Stimulated activated CD4-positive, alpha-beta T cell treated with anti-CD3 and anti-CD28 coated beads, TNF-alpha, amount 100 ng/mL, for 4 hours (primary cell): ENCODE results near the gene TAGLN3.

Experiments used
- DNase-seq, 3 experiments: peaks; one replicate each; pipeline ENCODE4 v3.0.0-alpha.2; 2020; ENCODE audit warnings: low read depth in 3 of 3

TAGLN3 gene

DNA sequence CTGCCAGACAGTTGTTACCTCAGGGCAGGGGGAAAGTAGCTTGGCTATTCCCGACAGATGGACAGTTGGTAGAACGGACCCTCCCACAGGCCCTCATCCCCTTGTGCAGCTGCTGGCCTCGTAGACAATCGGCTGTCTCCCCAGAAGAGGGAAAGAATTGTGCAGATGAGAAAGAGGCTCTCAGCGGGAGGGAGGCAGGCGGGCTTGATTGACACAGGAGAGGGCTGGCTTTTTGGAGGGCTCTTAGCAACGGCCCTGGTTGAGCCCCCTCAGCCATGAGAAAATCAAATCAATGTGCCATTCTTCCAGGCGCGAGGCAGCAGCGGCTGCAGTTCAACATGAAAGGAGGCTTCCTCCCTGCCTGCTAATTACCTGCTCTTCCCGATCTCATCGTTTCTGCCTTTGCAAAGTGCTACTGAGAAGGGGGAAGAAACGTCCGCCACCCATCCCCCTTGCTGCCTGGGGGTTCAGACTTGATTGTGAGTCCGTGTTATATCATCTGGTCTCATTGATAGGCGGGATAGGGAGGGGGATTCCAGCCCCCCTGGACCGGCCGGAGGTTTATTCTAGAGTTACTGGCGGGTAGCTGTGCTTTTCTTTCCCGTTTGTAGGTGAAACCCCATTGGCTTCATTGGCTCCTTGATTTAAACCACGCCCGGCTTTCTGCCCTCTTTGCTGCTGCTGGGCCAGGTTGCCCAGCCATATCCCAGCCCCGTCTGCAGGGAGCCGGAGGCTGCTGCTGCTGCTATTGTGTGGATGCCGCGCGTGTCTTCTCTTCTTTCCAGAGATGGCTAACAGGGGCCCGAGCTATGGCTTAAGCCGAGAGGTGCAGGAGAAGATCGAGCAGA, at the start of gene TAGLN3:
Gene TAGLN3, plus strand, starts transcription at position 287 of the 848 bp plus-strand sequence. Its CDS starts 501 bp downstream, at position 788.
- no peak for DNase-seq

DNA sequence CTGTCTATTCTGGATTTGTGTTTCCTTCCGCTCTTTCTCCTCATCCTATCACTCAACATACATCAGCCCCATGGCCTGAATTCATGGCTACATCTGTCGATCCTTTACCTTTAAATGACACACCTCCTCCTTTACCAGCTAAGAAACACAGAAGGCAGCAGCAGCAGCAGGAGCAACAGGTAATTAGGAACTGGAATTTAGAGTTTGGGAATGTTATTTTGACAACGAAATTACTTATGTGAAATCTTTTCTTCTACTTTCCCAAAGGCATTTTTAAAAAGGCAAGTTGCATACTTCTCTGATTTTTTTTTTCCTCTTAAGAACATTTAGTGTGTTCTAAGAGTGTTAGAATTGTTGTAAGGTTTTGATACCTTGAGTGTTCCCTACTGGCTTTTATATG, 49.0 kb upstream of the TAGLN3 start:
- DNase-seq: no peak

DNA sequence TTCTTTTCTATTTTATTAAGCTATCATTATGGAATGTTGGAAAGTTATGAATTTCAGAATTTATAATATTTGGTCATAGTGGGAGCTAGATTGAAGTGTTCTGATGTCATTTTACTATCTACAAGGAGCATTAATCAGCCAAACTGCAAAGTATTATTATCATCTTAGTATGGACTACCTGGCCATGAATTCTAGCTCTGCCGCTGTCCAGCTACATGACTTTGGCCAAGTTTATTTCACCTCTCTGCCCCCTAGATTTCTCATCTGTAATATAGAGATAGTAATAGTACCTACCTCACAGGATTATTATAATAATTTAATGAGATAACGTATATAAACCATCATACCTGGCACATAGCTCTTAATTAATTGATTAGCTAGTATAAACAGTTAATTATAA, 47.7 kb upstream of the TAGLN3 start:
- no peak for DNase-seq

DNA sequence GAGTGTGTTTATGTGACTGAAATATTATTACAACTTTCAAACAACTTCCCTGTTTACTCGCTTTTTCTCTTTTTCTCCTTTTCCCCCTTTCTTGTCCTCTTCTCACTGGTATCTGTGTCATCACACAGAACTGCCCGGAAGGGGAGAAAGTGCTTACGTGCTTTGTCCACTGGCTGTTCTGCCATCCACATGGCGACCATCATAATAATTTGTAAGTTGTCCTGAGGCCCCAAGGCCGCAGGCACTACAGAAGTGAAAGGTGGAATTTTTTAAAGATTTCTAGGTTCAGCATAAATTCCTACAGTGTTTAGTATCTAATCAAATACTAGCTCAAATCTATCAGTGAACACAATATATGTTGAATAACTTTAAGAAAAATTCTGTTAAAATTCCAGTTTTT, 46.6 kb upstream of the TAGLN3 start:
- no peak for DNase-seq

DNA sequence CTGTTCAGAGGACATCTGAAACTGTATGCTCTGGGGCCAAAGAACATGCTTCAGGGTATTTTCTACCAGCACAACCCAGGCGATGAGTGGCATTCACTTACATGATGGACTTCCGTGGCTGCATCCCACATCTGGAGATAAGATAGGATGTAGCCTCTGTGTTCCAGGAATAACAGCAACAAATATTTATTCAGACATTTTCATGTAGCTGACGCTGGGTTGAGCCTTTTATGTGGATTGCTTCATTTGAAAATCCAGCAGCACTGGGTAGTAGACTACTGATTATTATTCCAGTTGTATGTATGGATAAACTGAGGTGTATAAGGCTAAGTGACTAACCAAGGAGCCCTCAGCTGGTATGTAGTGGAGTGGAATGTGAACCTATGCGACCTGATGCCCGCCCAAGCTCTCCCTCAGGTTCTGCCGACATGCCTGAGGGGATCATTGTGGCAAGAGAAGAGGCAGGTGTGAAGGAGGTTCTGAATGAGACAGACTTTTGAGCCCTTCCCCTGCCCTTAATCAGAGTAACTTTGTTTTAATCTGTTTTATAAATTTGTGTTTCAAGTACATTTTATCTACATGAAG, 45.8 kb upstream of the TAGLN3 start:
- no peak for DNase-seq

DNA sequence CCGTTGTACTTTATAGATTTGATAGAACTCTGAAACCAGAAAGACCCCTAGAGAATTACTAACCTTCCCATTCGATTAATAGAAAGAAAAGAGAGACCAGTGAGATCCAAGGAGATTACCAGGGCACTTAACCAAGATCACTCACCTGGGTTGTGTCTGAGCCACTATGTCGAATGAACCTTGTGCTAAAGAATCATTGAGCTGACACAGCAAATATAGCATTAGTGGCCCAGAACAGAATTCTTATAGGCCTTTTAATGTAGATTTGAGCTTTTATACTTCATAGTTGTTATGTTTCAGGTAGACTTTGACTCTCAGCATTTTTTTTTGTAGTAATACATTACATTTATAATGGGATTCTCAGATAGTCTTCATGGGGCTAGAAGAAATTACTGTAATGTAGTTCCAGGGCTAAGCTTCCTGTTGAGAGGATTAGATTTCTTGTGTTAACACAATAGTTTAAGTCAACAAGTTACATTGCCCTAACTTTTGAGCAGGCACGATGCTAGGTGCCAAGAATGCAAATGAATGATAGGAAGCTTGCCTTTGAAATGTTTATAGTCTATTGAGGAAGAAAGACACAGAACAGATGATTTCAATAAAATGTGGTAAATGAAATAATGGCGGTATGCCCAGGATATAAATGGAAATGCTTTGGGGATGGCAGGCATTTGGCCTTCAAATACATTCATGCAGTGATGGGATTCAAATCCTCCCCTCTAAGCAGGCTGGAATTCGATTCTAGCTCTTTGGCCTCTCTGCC, 44.3 kb upstream of the TAGLN3 start:
- DNase-seq: no peak

DNA sequence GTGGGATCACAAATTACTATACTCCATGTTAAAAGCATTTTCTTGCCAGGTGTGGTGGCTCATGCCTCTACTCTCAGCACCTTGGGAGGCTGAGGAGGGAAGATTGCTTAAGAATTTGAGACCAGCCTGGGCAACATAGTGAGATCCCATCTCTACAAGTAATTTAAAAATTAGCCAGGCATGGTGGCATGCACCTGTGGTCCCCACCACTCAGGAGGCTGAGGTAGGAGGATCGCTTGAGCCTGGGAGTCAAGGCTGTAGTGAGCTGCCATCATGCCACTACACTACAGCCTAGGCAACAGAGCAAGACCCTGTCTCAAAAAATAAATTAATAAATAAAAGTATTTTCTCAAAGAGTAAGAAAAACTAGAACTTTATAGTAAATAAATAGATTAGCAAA, 42.8 kb upstream of the TAGLN3 start:
- no peak for DNase-seq

DNA sequence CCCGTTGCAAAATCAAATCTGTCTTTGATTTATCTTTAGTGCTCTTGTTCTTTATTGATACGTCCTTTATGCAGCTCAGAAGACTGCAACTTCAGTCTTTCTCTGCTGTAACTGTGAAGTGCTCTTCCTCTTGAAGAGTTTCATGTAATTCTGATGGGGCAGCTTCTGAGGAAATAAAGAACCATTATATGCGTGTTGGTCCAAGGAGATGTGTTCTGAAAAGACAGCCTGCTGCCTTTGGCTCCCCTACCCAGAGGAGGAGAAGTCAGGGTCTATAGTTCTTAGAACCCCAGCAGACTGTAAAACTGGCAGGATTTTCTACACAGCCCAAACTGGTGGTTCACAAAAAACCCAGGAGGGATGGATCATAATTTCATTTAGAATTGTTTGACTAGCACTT, 42.3 kb upstream of the TAGLN3 start:
- DNase-seq: no peak

DNA sequence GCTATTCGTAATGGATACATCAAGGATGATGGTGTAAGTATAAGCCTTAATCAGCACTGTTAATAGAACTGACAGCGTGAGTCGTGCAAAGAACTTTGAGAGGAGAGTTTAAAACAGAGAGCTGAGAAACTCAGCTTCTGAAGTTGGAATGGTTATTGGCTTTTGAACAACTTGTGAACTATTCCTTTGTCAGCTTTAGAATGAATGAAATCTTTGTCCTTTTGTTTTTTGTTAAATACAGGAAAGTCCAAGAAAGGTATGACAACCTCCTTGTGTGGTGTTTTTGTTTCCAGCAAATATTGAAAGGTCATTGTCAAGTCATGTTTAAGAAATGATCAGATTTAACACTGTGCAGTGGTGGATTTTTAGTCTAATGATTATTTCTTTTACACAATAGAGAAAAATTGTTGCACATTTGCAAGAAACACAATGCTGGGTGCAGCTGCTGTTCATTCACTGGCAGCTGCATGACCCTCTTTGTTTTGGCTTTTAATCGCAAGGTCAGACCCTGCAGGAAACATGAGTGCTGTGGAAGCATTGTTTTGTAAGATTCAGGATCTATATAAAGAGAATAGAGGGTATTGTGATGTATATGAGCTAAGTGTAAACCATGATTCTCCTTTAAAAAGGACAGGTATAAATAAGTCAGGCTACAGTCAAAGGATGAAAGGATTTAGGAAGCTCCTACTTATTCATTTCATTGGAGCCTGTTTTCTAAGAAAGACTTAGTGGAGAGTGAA, 41.6 kb upstream of the TAGLN3 start:
- DNase-seq: no peak

DNA sequence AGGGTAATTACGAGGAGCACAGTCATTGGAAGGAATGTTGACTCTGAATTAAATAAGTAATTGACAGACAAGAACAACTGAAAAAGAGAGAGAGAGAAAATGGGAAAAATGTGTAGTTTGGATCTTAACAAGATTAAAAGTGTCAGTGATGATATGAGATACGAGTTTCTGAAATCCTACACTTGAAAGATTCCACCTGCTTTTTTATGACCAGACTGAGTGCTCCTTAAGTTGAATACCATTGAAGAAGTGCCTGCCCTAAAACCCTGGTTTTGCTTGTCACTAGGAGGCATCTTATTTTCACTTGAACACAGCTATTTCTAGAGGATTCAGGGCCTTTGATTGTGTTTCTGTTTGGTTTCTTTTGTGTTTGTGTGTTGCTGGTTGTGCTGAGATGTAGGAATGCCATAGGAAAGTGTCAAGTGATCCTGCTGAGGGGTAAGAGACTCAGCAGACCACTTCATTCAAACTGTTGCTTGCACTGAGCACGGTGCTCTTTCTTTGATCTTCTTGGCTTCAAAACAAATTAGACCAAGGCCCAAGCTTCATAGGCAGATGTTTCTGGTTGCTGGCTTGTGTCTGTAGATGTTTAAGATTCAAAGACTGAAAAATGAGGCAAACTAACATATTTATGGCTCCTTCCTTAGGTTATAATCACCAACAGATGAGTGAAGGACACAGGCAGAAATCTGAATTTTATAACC, 37.1 kb upstream of the TAGLN3 start:
- no peak for DNase-seq

DNA sequence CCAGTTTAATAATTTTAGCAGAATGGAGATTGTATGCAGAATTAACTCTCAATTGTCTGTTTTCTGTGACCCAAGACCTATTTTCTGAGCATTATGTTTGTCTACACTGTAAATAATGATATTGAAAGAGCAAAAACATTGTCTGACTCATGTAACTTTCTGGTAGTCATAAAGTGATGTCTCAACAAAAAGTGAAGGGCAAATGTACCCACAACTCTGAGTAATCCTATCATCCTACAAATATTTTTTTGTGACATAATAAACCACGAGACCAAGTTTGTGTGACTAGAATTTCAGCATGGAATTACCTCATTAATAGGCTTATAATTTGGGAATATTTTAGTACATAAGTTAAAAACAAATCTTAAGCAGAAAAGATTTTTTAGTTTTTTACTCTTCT, 35.3 kb upstream of the TAGLN3 start:
- DNase-seq: no peak

DNA sequence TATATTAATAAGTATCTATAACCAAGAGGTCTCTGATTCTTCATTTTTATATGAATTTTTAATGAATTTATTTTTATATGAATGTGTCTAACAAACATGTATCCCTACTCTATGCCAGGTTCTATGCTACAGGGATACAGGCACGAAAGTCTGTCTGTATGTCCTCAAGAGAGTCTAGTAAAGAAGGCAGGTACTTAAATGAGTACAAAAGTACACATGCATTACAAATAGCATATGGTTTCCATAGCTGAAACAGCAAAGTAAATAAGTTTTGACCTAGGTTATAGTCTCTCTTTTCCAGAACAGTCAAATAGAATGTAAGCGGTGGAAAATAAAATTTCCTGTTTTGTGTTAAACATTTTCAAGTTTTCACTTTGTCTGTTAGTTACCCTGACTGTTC, 33.2 kb upstream of the TAGLN3 start:
- DNase-seq: no peak

DNA sequence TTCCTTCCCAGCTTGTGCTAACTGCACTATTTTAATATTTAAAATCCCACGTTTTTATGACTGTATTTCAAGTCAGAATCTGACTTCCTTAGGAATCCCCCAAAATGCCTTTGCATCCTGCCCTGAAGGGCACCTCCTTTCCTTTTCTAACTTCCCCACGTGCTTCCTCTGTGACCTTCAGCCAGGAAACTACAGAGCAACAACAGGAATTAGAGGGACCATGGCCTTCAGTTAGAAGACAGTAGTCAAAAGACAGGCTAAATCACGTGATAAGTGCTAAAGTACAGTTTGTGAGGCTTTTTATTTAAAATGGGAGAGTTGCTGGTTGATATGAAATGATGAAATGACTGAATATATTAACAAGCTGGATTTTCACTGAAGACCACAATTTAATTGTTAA, 31.7 kb upstream of the TAGLN3 start:
- DNase-seq: no peak

DNA sequence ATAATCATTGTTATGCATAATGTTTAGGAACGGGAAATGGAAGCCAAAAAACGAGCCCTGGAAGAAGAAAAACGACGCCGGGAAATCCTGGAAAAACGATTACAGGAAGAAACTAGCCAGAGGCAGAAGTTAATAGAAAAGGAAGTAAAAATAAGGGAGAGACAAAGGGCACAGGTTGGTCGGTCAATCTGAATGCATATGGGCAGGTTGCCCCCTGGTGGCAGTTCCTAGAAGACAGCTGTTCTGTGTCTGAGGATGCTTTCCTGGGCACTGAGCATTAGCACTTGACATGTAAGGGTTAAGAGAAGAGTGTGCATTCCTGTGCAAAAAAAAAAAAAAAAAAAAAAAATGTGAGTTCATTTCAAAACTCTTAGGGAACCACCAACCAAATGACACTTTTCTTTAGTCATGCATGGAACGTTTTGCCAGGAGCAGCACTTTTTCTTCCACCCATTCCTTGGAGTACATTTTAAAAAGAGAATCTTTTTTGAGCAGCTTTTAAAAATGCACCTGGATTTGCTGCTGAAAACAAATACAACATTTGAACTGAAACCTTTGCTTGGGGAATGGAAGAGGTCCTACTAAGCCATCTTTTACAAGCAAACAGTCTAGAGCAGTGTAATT, 31.0 kb upstream of the TAGLN3 start:
- DNase-seq: peak; percentile 54 to 70 (median 55)

DNA sequence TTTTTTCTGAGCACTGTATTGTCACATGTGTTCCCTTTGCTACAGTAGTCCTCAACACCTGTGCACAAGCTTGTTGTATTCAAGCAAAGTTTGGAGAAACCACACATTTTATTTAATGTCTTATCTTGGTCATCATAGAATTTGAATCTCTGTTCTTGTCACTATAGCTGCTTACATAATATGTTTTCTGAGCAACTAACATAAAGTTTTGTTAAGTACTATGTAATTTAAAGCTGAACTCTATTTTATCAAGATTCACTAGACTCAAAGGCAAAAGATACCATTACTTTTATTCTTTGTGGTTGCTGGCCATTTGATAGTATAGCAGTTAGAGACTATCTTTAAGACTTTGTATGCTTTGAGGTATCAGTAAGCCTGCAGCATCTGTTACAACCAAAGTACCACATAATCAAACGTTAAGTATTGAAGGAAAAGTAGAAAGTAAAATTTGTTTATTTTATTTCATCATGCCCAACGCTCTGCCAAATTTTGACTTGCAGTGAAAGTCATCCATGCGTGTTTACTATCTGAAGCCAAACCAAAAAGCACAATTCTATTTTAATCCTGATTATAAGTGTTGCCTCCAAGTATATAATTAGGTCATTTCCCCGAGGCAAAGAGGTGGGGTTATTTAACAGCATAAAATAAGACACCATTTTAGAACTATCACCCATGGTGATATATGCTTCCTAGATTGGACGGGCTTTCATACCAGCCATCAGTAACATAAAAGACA, 30.2 kb upstream of the TAGLN3 start:
- DNase-seq: no peak

DNA sequence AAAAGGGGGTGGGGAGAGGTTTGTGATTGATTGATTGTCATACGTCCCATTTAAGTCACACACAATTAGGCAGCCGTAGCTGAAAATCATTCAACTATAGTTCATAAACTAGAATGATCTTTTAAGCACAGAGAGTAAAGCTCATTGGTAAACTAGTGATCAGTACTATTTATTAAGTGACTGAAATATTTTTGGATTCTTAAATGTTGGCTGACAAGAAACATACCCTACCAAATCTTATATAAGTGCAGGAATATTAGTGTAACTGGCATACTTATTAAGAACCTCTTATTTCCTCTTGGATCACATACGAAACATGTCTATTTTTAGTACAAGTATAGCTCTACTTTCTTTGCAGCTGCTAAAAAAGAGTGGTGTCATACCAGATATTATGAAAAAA, 28.3 kb upstream of the TAGLN3 start:
- no peak for DNase-seq

DNA sequence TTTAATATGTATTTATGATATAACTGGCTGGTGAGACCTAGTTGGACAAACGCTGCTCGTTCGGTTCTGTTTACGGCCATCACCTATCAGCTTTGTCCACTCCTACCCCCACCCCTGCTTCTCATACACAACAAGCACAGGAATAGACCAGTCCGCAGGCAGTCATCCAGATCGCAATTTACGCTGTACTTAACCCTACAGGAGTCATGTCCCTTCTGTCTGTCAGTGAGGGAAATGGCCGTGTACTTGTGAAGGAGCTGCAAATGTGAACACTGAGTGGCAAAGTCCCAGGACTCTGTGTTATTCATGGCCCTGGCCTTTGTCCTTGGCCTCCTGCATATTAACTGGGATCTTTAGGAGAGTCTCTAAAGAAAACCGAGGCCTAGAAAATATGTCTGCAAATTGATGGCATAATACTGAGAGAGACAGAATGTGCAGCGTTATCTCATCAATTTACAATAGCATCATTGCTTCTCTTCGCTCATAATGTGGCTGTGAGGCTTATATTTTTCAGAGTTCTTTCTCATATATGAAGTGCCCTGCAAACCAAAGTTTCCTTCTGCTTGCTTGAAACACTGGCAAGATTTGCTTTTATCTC, 27.1 kb upstream of the TAGLN3 start:
- DNase-seq: no peak

DNA sequence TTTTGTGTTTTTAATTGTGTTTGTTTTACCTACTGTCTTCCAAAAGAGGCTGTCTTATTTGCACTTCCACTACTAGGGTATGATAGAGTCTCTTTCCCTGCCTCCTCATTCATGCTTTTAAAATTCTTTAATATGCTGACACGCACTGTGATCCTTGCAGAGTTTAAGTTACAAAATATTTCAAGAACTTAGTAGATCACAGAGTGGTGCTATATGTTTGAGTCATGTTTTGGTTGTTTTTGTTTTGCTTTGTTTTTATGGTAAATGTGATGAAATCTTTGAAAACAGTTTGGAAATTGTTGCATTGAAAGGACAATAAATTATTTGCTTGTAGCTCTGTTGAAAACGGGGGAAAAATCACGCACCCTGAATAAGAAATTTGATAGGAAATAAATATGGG, 25.8 kb upstream of the TAGLN3 start:
- DNase-seq: no peak

DNA sequence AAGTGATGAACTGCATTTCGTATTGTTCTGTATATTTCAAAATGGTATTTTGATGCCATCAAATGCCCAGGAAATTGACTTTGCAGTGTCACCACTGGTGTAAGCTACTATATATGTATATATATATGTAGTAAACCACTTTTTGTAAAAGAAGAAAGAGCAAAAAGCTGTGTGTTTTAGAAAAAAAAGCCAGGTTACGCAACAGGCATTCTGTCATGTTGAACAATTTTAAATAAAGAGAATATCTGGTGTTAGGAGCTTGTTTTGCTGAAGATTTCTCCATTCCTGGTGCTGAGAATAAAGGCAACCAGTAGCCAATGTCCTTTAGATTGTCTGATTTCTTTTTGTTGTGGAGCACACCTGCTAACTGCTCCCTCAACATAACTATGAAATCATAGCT, 23.6 kb upstream of the TAGLN3 start:
- DNase-seq: no peak

DNA sequence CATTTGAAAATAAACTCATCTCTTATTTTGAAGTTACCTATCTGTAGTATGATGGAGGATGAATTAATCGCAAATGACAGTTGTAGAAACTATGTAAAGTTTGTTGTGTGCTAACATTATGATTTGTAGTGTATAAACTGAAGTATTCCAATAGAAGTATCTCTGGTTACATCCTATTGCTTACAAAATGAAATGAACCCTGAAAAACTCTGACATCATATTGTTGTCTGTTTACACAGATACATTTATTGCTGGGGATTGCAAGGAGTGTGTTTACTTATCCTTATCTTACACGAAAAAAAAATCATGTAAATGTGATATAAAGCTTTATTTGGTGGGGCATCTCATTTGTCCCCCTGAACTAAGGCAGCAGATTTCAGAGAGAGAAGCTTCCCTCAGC, 22.5 kb upstream of the TAGLN3 start:
- DNase-seq: no peak
